Superior temporal gyrus (tissue), 1 donor: ENCODE results near the gene ZSCAN32.

Source experiments
- DNase-seq: peaks from one replicate; pipeline ENCODE4 v3.0.0-alpha.2; 2016; ENCODE audit errors: extremely low spot score

Gene ZSCAN32

GRCh38 chr16:3400779-3401688 lies at the start of gene ZSCAN32, which contains the start of gene ZNF174:
TSS of gene ZSCAN32 (minus strand) at chr16:3401004. CDS start at chr16:3397557, 3,447 bp downstream.
TSS of gene ZNF174 (plus strand) at chr16:3401215. CDS start at chr16:3402005, 790 bp downstream.
- peak; percentile 99 for DNase-seq

- no peak for DNase-seq
These were observed 43.2 kb upstream of the ZSCAN32 start for GRCh38 chr16:3444032-3444388.

GRCh38 chr16:3443108-3444031 lies 42.6 kb upstream of the ZSCAN32 start, which contains the start of the genes NAA60 and ZNF597:
TSS of gene NAA60 (plus strand) at chr16:3443680. CDS start at chr16:3476228, 32,548 bp downstream.
TSS of gene ZNF597 (minus strand) at chr16:3443504. CDS start at chr16:3443153, 351 bp downstream.
- DNase-seq: peak; percentile 91

GRCh38 chr16:3439637-3440036 lies 38.8 kb upstream of the ZSCAN32 start:
- no peak for DNase-seq

- no peak for DNase-seq
These were observed 33.6 kb upstream of the ZSCAN32 start for GRCh38 chr16:3434373-3434772.

- peak; percentile 16 for DNase-seq
These were observed 31.0 kb upstream of the ZSCAN32 start for GRCh38 chr16:3431779-3432219.

- DNase-seq: no peak
These were observed 13.1 kb upstream of the ZSCAN32 start for GRCh38 chr16:3413730-3414379.

GRCh38 chr16:3408561-3409197 lies 7.9 kb upstream of the ZSCAN32 start:
- DNase-seq: no peak

GRCh38 chr16:3401719-3402397 lies 1.1 kb upstream of the ZSCAN32 start:
- DNase-seq: peak; percentile 24

GRCh38 chr16:3400446-3400778 lies 392 bp downstream of the ZSCAN32 start:
- no peak for DNase-seq

- DNase-seq: no peak
These were observed 11.0 kb downstream of the ZSCAN32 start for GRCh38 chr16:3389663-3390338.

GRCh38 chr16:3388325-3388724 lies 12.5 kb downstream of the ZSCAN32 start:
- no peak for DNase-seq

- no peak for DNase-seq
These were observed 17.8 kb downstream of the ZSCAN32 start for GRCh38 chr16:3383045-3383448.

GRCh38 chr16:3377917-3378316 lies 22.9 kb downstream of the ZSCAN32 start:
- DNase-seq: no peak

- DNase-seq: no peak
These were observed 25.1 kb downstream of the ZSCAN32 start for GRCh38 chr16:3375680-3376079.

- no peak for DNase-seq
These were observed 31.7 kb downstream of the ZSCAN32 start for GRCh38 chr16:3369073-3369472.

GRCh38 chr16:3364774-3365427 lies 35.9 kb downstream of the ZSCAN32 start:
- DNase-seq: peak; percentile 96

- DNase-seq: no peak
These were observed 37.0 kb downstream of the ZSCAN32 start for GRCh38 chr16:3363793-3364192.

- no peak for DNase-seq
These were observed 37.9 kb downstream of the ZSCAN32 start for GRCh38 chr16:3362931-3363330.
